Testis (tissue), 3 donors: Measurements from ENCODE around the gene GCNT4. TPM values are rescaled to one million over a fixed set of nuclear protein-coding genes. Genes with fewer than 3 reads are reported as not detected.

ENCODE experiments used
- DNase-seq: peaks from one replicate; pipeline ENCODE4 v3.0.0-alpha.2; 2019
- H3K27ac ChIP-seq, 2 donors: fragments of 200-600 bp; sonication (generic); one replicate each; pipeline ENCODE4 v1.5.1; 2019
- H3K27me3 ChIP-seq: fragments of 200-600 bp; sonication (generic); one replicate; pipeline ENCODE4 v1.5.1; 2019
- H3K36me3 ChIP-seq: fragments of 200-600 bp; sonication (generic); one replicate; pipeline ENCODE4 v1.5.1; 2017; ENCODE audit warnings: low read depth; ENCODE audit errors: missing control alignments
- H3K4me1 ChIP-seq: fragments of 200-600 bp; sonication (generic); one replicate; pipeline ENCODE4 v1.5.1; 2019
- H3K4me3 ChIP-seq, 2 donors: fragments of 200-600 bp; sonication (generic); one replicate each; pipeline ENCODE4 v1.5.1; 2017 to 2019
- H3K9me3 ChIP-seq: fragments of 200-600 bp; sonication (generic); one replicate; pipeline ENCODE4 v1.5.1; 2017
- CTCF ChIP-seq, 3 experiments: fragments of 450-650 bp in 2 of 3; fragments of 200-600 bp in 1 of 3; sonication (generic) in 1 of 3; IDR thresholded peaks; one replicate each; pipeline ENCODE4 v1.5.1; 2016 to 2019; ENCODE audit warnings: antibody characterized with exemption in 3 of 3, mild to moderate bottlenecking in 2 of 3, moderate library complexity in 1 of 3
- POLR2A ChIP-seq: fragments of 450-650 bp; IDR thresholded peaks from one replicate; pipeline ENCODE4 v1.6.1; 2017; ENCODE audit warnings: antibody characterized with exemption, mild to moderate bottlenecking, moderate library complexity
- WGBS, 2 donors: methylation state at CpG; one replicate each; pipeline ENCODE4 v1.1.5; 2018; 5-methylcytosine and 5-hydroxymethylcytosine counted together
- intact Hi-C: fragments of 100-400 bp; cut with DNase I; formaldehyde crosslinking; loops from one replicate; pipeline ENCODE4 v1.15.1; 2023; ENCODE audit warnings: low total_unique reads
- polyA plus RNA-seq: library from polyadenylated mRNA; stranded (reverse); fragments of 350-450 nt; fragmentation: Illumina TruSeq; extraction: RNeasy Lipid Tissue Mini Kit (QIAGEN cat#74804); gene quantifications from one replicate; pipeline ENCODE4 v1.2.3, GENCODE V29; 2014; ENCODE audit warnings: low read depth, low replicate concordance; ENCODE audit not compliant: insufficient read depth
- total RNA-seq, 2 donors: library from RNA; depleted of rRNA; stranded (reverse); fragments of >200 nt; gene quantifications; one replicate each; pipeline ENCODE4 v1.2.3, GENCODE V29; 2016

Gene GCNT4
- total and polyA plus RNA-seq, 3 donors from 2014 or later, result 1.8 to 2.8 (median 2.7) TPM

DNA sequence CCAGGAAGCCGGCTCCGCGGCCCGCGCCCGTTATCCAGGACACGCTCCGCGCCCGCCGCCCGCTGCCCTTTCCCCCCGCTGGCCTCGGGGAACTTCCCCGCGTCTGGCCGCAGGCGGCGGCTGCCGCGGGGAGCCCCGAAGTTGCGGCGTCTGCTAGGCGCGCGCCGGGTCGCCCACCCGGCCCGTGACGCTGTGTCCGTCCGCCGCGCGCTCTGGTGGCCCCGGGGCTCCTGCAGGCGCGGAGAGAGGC is 621 bp upstream of the GCNT4 start:
- WGBS, 2 donors, result 0% methylated on average over 28 of the region's 40 CpGs; no CpG with 5 or more reads in 1 of the 2 donors
- no peak for DNase-seq

GRCh38 chr5:75051217-75051751 is 1.1 kb downstream of the GCNT4 start:
- H3K27me3 ChIP-seq, result no peaks in the 10 kb centered on the region
- H3K9me3 ChIP-seq, result no peaks in the 10 kb centered on the region
- intact Hi-C loops, result no loop called here
- TF ChIP-seq POLR2A, result no peak
- TF ChIP-seq CTCF (IDR thresholded peaks at IDR 0.05), result no peak
- 45 to 57% methylated on average over 7 of the region's 7 CpGs for WGBS, 2 donors
- H3K36me3 ChIP-seq, result no peaks in the 10 kb centered on the region
- no peak overlapping the region for H3K27ac ChIP-seq
- H3K4me1 ChIP-seq, result peaks cover 40% of the 10 kb centered on the region
- no peak overlapping the region for H3K4me3 ChIP-seq
- DNase-seq, result no peak

More for the DNA sequence above, 621 bp upstream of the GCNT4 start:
- Histone ChIP-seq H3K4me1 (peaks cover 25% of the 10 kb centered on the region), H3K27ac (peak overlapping the region; percentile 89 to 97), H3K27me3 (no peaks in the 10 kb centered on the region), H3K36me3 (no peaks in the 10 kb centered on the region), H3K4me3 (peak overlapping the region; percentile 68 to 75), H3K9me3 (no peaks in the 10 kb centered on the region)
- intact Hi-C loops, result no loop called here
- no peak for TF ChIP-seq CTCF (IDR thresholded peaks at IDR 0.05)
- TF ChIP-seq POLR2A, result no peak

GRCh38 chr5:75050415-75050814 is 1.9 kb downstream of the GCNT4 start:
- Histone ChIP-seq H3K27me3 (no peaks in the 10 kb centered on the region), H3K9me3 (no peaks in the 10 kb centered on the region), H3K36me3 (no peaks in the 10 kb centered on the region), H3K4me1 (peaks cover 43% of the 10 kb centered on the region), H3K4me3 (no peak overlapping the region), H3K27ac (no peak overlapping the region)
- no peak for DNase-seq
- 44 to 74% methylated on average over 11 of the region's 11 CpGs for WGBS, 2 donors
- intact Hi-C loops, result no loop called here
- no peak for TF ChIP-seq POLR2A
- peak in 1 of 3 experiments; percentile 15 for TF ChIP-seq CTCF (IDR thresholded peaks at IDR 0.05)

GRCh38 chr5:75049456-75050351 is 2.7 kb downstream of the GCNT4 start:
- Histone ChIP-seq H3K27ac (no peak overlapping the region), H3K4me1 (peaks cover 42% of the 10 kb centered on the region), H3K9me3 (no peaks in the 10 kb centered on the region), H3K4me3 (no peak overlapping the region), H3K27me3 (no peaks in the 10 kb centered on the region), H3K36me3 (no peaks in the 10 kb centered on the region)
- intact Hi-C loops, result no loop called here
- WGBS, 2 donors, result 50 to 68% methylated on average over 11 of the region's 11 CpGs
- DNase-seq, result peak; percentile 78
- peak in 2 of 3 experiments; percentile 55 to 67 for TF ChIP-seq CTCF (IDR thresholded peaks at IDR 0.05)
- no peak for TF ChIP-seq POLR2A
